DMS53 treated with DMSO at 0.1 percent for 48 hours (cell line): ENCODE data around the gene GABARAP.

ENCODE experiments used
- DNase-seq: peaks from one replicate; lab custom pipeline; 2025; ENCODE audit not compliant: unreplicated experiment; lab: John Stamatoyannopoulos, UW

Gene GABARAP

GRCh38 chr17:7241090-7241733, 1.0 kb downstream of the GABARAP start:
- DNase-seq, result no peak

DNA sequence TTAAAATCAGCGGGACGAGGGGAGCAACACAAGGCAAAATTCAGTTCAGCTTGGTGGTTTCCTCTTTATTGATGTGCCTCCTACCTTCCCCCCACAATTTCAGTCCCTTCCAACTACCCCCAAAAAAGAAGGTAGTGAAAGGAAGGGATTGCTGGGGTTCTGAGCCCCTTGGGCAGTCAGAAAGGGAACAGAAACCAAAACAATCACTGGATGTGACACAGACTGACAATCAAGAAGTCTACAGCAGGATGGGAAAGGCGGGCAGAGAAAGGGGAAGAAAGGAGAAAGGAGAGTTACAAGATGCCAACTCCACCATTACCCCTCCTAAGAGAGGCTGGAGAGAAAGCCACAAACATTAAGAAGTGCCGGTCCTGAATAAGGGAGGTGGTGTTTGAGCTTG, 1.9 kb downstream of the GABARAP start:
- DNase-seq, result no peak

GRCh38 chr17:7239091-7240027, 2.9 kb downstream of the GABARAP start, which contains the start of gene PHF23:
TSS of gene PHF23 (minus strand) at chr17:7239457. CDS start at chr17:7239279, 178 bp downstream.
- DNase-seq, result peak; percentile 99

- DNase-seq, result no peak
Measured at GRCh38 chr17:7238420-7239090, 3.7 kb downstream of the GABARAP start.

GRCh38 chr17:7237761-7238419, 4.4 kb downstream of the GABARAP start:
- DNase-seq, result no peak

- DNase-seq, result no peak
Measured at GRCh38 chr17:7237266-7237760, 4.9 kb downstream of the GABARAP start.

- no peak for DNase-seq
Measured at GRCh38 chr17:7236808-7237207, 5.4 kb downstream of the GABARAP start.

DNA sequence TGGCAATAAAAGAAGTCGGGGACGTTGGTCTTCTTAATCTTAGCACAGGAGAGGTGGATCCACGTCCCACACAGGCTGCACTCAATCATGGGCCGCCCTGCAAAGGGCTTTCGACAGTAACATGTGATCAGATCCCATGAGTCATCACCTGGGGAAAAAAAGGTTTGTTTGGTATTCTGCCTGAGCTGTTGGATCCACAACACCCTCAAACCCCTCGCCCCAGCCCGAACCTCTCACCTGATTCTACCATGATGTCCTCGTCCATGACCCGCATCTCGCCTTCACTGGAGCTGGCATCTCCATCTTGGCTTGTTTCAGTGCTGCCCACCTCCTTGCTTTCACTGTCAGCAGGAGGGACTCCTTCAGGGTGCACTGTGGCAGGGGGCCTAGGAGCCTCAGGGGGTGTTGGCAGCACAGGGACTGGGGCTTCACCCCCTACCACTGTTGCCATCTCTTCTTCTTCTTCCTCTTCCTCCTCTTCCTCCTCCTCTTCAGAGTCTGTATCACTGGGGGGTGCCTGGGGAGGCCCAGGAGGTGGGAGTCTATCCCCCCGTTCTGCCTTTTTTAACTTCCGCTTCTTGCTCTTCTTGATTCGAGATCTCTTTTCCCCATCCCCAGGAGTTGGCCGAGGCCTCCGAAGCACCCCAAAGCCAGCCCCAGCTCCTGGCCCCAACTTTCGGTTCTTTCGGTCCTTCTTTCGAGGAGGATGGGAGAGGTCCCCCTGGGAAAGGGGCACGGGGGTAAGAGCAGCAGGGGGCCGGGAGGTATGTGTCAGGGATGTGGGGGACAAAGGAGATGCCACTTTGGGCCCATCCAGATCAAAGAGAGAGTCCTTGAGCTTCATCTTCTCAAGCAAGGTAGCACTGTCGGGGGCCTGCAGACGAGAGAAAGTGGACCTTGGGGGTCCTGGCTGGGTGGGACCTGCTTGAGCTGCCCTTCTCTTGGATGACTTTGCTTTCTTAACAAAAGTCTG, 6.3 kb downstream of the GABARAP start:
- DNase-seq, result no peak

DNA sequence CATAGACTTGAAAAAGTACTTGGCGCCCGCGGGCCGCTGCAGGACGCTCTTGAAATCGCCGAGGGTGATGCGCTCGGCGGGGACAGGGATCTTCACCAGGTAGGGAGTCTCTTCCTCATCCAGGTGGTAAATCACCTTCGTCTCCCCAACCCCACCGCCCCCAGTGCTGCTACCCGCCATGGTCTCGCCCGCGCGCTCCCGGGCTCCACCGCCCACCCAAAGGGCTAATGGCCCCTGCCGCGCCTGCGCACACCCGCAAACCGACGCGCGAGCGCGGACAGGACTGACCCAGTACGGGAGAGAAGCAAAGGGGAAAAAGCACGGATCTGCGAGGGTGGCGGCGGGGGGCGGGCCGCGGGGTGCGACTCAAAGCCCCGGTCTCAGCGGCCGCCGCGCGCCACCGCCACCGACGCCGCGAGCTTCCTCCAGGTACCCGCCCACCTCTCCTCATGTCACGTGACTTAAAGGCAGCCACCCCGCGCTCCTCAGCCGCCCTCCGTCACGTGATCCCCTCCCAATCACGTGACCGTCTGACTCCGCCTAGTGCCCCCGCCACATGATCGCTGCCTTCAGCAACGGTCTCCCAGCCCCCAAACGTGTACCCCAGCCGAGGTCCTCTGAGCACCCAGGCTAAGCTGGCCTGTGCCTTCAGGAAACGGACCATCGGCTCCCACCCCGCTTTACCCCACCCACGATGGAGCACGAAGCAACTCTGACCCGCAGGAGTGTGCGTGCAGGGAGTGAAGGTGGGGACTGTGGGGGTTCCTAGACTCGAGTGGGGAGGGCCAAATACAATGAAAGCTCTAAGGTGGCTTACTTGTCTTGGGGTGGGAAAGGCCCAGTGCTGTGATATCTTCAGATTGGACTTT, 7.9 kb downstream of the GABARAP start, which contains the start of gene DVL2:
Gene DVL2 (minus strand): TSS at position 435 of the 869 bp plus-strand sequence. CDS start 255 bp downstream, at position 180.
- DNase-seq, result peak; percentile 92

GRCh38 chr17:7233701-7234082, 8.6 kb downstream of the GABARAP start:
- no peak for DNase-seq

DNA sequence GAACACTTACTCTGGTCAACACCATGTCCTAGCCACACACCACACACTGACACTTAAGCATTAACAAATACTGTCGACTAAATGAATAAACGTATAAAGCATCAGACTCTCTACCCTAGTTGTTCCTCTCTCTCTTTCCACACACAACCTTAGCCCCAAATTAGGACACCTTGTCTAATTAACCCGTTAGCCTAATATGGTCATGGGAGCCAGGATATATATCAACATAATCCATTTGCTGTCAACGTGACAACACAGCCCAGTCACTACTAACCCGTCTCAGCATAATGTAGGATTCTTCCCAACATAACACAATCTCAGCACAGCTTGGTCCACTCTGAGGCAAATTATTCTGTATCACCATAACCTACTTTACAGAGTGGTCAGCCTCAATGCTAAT, 10.1 kb downstream of the GABARAP start:
- no peak for DNase-seq

DNA sequence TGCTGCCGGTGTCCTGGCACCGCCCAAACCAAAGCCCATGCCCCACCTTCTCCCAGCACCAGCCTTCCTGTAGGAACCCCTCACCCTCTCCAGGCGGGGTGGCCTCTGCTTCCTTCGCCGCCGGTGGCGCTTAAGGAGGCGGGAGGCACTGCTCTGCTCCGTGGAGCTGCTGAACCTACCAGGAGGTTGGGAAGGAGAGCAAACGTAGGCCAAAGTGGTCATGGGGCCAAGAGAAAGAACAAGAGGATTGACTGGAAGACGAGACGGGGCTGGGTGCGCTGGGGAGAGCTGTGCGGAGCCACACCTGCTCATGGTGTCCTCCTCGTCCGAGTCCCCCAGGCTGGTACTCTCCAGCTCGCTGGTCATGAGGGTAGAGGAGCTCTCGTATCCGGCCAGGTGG, 12.7 kb downstream of the GABARAP start:
- no peak for DNase-seq

DNA sequence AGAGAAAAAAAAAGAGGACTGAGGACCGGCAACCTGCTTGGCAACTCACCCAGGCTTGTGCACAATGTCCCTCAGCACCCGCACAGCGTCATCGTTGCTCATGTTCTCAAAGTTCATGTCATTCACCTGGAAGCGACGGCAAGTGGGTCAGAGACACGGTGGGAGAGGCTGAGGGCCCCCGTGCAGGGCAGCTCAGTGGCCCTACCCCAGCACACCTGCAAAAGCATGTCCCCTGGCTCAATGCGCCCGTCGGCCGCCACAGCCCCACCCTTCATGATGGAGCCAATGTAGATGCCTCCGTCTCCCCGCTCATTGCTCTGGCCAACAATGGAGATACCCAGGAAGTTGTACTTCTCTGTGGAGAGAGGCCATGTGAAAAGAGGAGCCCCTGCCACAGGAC, 13.3 kb downstream of the GABARAP start:
- DNase-seq, result no peak

GRCh38 chr17:7226721-7227710, 15.2 kb downstream of the GABARAP start:
- no peak for DNase-seq

- no peak for DNase-seq
Measured at GRCh38 chr17:7225711-7226331, 16.4 kb downstream of the GABARAP start.

DNA sequence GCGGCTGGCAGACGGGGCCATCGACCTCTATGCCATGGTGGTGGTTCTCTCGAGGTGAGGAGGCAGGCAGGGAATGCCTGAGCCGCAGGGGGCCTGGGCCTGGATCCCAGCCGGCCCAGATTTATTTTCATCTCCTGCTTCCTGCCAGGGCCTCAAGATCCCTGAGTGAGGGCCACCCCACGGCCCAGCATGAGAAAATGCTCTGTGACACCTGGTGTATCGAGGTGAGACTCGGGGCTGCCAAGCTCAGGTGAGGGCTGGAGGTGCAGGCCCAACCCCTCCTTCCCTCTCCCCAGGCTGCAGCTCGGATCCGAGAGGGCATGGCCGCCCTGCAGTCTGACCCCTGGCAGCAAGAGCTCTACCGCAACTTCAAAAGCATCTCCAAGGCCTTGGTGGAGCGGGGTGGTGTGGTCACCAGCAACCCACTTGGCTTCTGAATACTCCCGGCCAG, 17.6 kb downstream of the GABARAP start:
- no peak for DNase-seq

DNA sequence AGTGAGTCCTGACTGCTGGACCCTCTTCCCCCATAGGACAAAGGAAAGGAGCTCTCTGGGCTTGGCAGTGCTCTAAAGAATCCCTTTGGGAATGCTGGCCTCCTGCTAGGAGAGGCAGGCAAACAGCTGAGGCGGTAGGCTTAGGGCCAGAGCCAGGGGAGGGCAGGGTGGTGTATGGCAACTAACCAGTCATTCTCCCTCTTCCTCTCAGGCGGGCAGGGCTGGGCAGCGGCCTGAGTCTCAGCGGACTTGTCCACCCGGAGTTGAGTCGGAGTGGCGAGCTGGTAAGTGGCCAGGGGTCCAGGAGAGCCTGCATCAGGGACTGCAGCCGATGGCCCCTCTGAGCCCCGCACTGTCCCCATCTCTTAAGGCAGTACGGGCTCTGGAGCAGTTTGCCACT, 18.1 kb downstream of the GABARAP start:
- no peak for DNase-seq
